LHCN-M2 (cell line): ENCODE results near the gene PLS1. TPM values are rescaled to one million over a fixed set of nuclear protein-coding genes. Genes with fewer than 3 reads are reported as not detected.

Source experiments
- total RNA-seq: library from RNA; depleted of rRNA; stranded (reverse); fragments of >200 nt; gene quantifications from 2 replicates; pipeline ENCODE4 v1.2.3, GENCODE V29; 2014; rRNA removed

The PLS1 gene
- total RNA-seq, 1 experiment from 2014 or later: 1.1 TPM

Other genes with a start within 250 kb of the PLS1 start
- gene XRN1, start 148.4 kb upstream of the PLS1 start, total RNA-seq: 18.6 and 27.8 TPM in 2 replicates
- gene ATR, start 17.7 kb upstream of the PLS1 start, total RNA-seq: 24.7 and 31.2 TPM in 2 replicates
- gene TRPC1, start 127.6 kb downstream of the PLS1 start, total RNA-seq: 13.2 and 19.3 TPM in 2 replicates